Tibial nerve (tissue), 4 donors: ENCODE results near the gene USP7. TPM values are rescaled to one million over a fixed set of nuclear protein-coding genes. Genes with fewer than 3 reads are reported as not detected.

Experiments used
- DNase-seq, 2 donors: peaks; one replicate each; pipeline ENCODE4 v3.0.0-alpha.2; 2019; ENCODE audit warnings: low spot score in 2 of 2
- H3K27ac ChIP-seq, 4 donors: fragments of 200-600 bp; sonication (generic) in 3 of 4; one replicate each; pipeline ENCODE4 v1.5.1; 2017 to 2019; ENCODE audit warnings: mild to moderate bottlenecking in 1 of 4
- H3K27me3 ChIP-seq, 2 donors: fragments of 200-600 bp; sonication (generic) in 1 of 2; one replicate each; pipeline versions ENCODE4 v1.5.1 to v1.6.0; 2017 to 2019
- H3K36me3 ChIP-seq, 3 donors: fragments of 200-600 bp; sonication (generic); one replicate each; pipeline ENCODE4 v1.5.1; 2018 to 2019
- H3K4me1 ChIP-seq, 4 donors: fragments of 200-600 bp; sonication (generic) in 3 of 4; one replicate each; pipeline ENCODE4 v1.5.1; 2017 to 2019
- H3K4me3 ChIP-seq, 4 donors: fragments of 200-600 bp; sonication (generic) in 3 of 4; one replicate each; pipeline ENCODE4 v1.5.1; 2017 to 2019; ENCODE audit warnings: mild to moderate bottlenecking in 1 of 4, moderate library complexity in 1 of 4
- H3K9me3 ChIP-seq, 4 donors: fragments of 200-600 bp; sonication (generic) in 3 of 4; one replicate each; pipeline ENCODE4 v1.5.1; 2017 to 2019
- EP300 ChIP-seq, 2 donors: sonication (generic); formaldehyde crosslinking; IDR thresholded peaks; one replicate each; pipeline ENCODE4 v1.6.1; 2017; ENCODE audit warnings: antibody characterized with exemption in 2 of 2, mild to moderate bottlenecking in 1 of 2
- POLR2A ChIP-seq, 2 donors: fragments of 450-650 bp; IDR thresholded peaks; one replicate each; pipeline ENCODE4 v1.6.1; 2017; ENCODE audit warnings: antibody characterized with exemption in 2 of 2, mild to moderate bottlenecking in 2 of 2, moderate library complexity in 2 of 2
- WGBS, 2 donors: methylation state at CpG; one replicate each; pipeline ENCODE4 v1.1.5; 2018; 5-methylcytosine and 5-hydroxymethylcytosine counted together
- total RNA-seq, 4 donors: library from RNA; depleted of rRNA; stranded (reverse); fragments of >200 nt; gene quantifications; one replicate each; pipeline ENCODE4 v1.1.0, GENCODE V29; 2016
- TF ChIP-seq, protein P1 (sequence below), 5 experiments: fragments of 200-600 bp in 3 of 5; fragments of 450-650 bp in 2 of 5; sonication (generic) in 3 of 5; IDR thresholded peaks; one replicate each; pipeline ENCODE4 v1.5.1; 2016 to 2019; ENCODE audit warnings: antibody characterized with exemption in 5 of 5, mild to moderate bottlenecking in 3 of 5, moderate library complexity in 2 of 5

The USP7 gene
- total RNA-seq, 4 donors from 2014 or later: 83.4 to 114 (median 89.6) TPM

DNA sequence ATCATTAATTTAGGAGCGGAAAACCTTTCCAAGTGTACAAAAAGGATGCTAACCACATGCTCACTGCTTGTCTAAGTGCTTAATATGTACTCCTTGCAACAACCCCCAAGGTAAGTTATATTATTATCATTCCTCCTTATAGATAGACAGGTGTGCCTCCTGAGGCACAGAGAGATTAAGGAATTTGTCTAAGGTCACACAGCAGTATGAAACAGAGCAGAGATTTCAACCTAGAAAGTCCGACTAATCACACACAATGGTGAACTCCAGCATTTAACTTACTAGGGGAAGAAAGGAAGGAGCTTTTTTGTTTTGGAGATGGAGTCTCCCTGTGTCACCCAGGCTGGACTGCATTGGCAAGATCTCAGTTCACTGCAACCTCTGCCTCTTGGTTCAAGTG is 37.0 kb upstream of the USP7 start:
- Histone ChIP-seq H3K27ac (no peak overlapping the region), H3K36me3 (no peaks in the 10 kb centered on the region), H3K4me1 (no peaks in the 10 kb centered on the region), H3K9me3 (no peaks in the 10 kb centered on the region), H3K27me3 (no peaks in the 10 kb centered on the region), H3K4me3 (no peak overlapping the region)
- DNase-seq: no peak
- WGBS, 2 donors: 93 to 98% methylated on average over 2 of the region's 2 CpGs
- no peak for TF ChIP-seq EP300 (IDR thresholded peaks at IDR 0.05)
- TF ChIP-seq POLR2A (IDR thresholded peaks at IDR 0.05): no peak

- TF ChIP-seq EP300 (IDR thresholded peaks at IDR 0.05) (no peak), POLR2A (IDR thresholded peaks at IDR 0.05) (no peak)
- TF ChIP-seq, protein P1, sequence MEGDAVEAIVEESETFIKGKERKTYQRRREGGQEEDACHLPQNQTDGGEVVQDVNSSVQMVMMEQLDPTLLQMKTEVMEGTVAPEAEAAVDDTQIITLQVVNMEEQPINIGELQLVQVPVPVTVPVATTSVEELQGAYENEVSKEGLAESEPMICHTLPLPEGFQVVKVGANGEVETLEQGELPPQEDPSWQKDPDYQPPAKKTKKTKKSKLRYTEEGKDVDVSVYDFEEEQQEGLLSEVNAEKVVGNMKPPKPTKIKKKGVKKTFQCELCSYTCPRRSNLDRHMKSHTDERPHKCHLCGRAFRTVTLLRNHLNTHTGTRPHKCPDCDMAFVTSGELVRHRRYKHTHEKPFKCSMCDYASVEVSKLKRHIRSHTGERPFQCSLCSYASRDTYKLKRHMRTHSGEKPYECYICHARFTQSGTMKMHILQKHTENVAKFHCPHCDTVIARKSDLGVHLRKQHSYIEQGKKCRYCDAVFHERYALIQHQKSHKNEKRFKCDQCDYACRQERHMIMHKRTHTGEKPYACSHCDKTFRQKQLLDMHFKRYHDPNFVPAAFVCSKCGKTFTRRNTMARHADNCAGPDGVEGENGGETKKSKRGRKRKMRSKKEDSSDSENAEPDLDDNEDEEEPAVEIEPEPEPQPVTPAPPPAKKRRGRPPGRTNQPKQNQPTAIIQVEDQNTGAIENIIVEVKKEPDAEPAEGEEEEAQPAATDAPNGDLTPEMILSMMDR (IDR thresholded peaks at IDR 0.05): no peak
Observed at GRCh38 chr16:8999800-9000199, 36.1 kb upstream of the USP7 start.

GRCh38 chr16:8998108-8998507 is 34.4 kb upstream of the USP7 start:
- H3K27me3 ChIP-seq: no peaks in the 10 kb centered on the region
- WGBS, 2 donors: 46 to 50% methylated on average over 1 of the region's 1 CpG
- no peaks in the 10 kb centered on the region for H3K4me1 ChIP-seq
- H3K9me3 ChIP-seq: no peaks in the 10 kb centered on the region
- TF ChIP-seq, protein P1 (IDR thresholded peaks at IDR 0.05): no peak
- TF ChIP-seq POLR2A (IDR thresholded peaks at IDR 0.05) (no peak), EP300 (IDR thresholded peaks at IDR 0.05) (no peak)
- no peak overlapping the region for H3K4me3 ChIP-seq
- no peaks in the 10 kb centered on the region for H3K36me3 ChIP-seq
- DNase-seq: no peak
- H3K27ac ChIP-seq: no peak overlapping the region

More at GRCh38 chr16:8999800-9000199, 36.1 kb upstream of the USP7 start:
- 72 to 85% methylated on average over 4 of the region's 4 CpGs for WGBS, 2 donors
- H3K4me1 ChIP-seq: no peaks in the 10 kb centered on the region
- no peak overlapping the region for H3K4me3 ChIP-seq
- H3K36me3 ChIP-seq: no peaks in the 10 kb centered on the region
- no peak for DNase-seq
- H3K9me3 ChIP-seq: no peaks in the 10 kb centered on the region
- no peak overlapping the region for H3K27ac ChIP-seq
- H3K27me3 ChIP-seq: no peaks in the 10 kb centered on the region

DNA sequence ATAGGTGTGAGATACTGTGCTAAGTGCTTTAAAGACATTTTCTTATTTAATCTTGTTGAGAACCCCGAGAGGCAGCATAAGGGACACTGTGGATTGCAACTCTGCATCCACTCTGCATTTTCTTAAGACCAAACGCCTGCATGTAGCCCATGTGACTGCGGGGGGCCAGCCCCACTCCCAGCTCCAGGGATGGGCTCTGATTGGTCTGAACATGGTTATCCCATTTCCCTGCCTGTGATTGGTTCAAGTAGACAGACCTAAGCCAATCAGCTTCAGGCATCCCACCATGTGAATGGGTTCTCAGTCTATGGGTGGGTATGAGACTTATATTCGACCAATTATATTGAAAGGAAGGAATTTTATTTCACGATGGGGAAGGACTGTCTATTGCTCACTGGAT is 33.2 kb upstream of the USP7 start:
- no peaks in the 10 kb centered on the region for H3K27me3 ChIP-seq
- H3K4me3 ChIP-seq: no peak overlapping the region
- 70 to 80% methylated on average over 5 of the region's 5 CpGs for WGBS, 2 donors
- no peak overlapping the region for H3K27ac ChIP-seq
- no peaks in the 10 kb centered on the region for H3K9me3 ChIP-seq
- no peaks in the 10 kb centered on the region for H3K36me3 ChIP-seq
- DNase-seq: no peak
- TF ChIP-seq EP300 (IDR thresholded peaks at IDR 0.05): no peak
- TF ChIP-seq, protein P1 (IDR thresholded peaks at IDR 0.05): no peak
- TF ChIP-seq POLR2A (IDR thresholded peaks at IDR 0.05): no peak
- no peaks in the 10 kb centered on the region for H3K4me1 ChIP-seq

GRCh38 chr16:8990445-8990844 is 26.7 kb upstream of the USP7 start:
- no peak for TF ChIP-seq EP300 (IDR thresholded peaks at IDR 0.05)
- DNase-seq: no peak
- Histone ChIP-seq H3K9me3 (no peaks in the 10 kb centered on the region), H3K27me3 (peaks cover 0 to 7% of the 10 kb centered on the region in 2 donors), H3K4me1 (no peaks in the 10 kb centered on the region), H3K36me3 (no peaks in the 10 kb centered on the region), H3K4me3 (no peak overlapping the region), H3K27ac (no peak overlapping the region)
- 44 to 54% methylated on average over 8 of the region's 8 CpGs for WGBS, 2 donors

DNA sequence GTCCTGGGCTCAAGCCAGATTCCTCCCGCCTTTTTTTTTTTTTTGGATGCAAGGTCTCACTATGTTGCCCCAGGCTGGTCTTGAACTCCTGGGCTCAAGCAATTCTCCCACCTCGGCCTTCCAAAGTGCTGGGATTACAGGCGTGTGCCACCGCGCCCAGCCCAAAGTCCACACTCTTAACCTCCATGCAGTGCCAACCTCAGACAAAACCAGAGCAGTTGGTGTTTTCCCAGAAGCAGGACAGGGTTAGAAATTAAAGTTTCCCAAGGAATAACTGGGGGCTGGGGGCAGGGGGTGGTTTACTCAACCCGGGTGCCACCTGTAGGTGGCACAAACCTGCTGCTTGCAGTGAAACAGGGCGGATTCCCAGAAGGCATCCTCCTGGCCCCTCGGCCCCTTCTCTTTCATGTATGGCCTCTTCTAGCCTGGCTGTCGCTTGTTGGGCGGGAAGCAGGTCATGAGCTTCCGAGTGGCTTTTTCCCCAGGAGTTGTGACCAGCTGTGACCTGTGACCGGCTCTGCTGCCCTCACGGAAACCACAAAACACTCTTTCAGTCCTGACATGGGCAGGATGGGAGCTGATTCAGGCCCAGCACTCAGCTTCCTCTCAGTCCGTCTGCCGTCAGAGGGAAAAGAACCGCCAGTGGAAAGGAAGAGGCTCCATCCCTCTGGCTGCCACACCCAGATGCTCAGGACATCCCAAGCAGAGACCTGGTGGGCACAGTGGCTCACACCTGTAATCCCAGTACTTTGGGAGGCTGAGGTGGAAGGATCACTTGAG is 25.6 kb upstream of the USP7 start:
- H3K9me3 ChIP-seq: no peaks in the 10 kb centered on the region
- no peaks in the 10 kb centered on the region for H3K36me3 ChIP-seq
- peaks cover 0 to 7% of the 10 kb centered on the region in 2 donors for H3K27me3 ChIP-seq
- no peak overlapping the region for H3K4me3 ChIP-seq
- no peaks in the 10 kb centered on the region for H3K4me1 ChIP-seq
- no peak for TF ChIP-seq POLR2A (IDR thresholded peaks at IDR 0.05)
- no peak for TF ChIP-seq EP300 (IDR thresholded peaks at IDR 0.05)
- TF ChIP-seq, protein P1 (IDR thresholded peaks at IDR 0.05): no peak
- H3K27ac ChIP-seq: no peak overlapping the region
- WGBS, 2 donors: 54 to 67% methylated on average over 14 to 16 of the region's 16 CpGs
- no peak for DNase-seq
